Skin epidermis (tissue), 12 donors: ENCODE results near the gene PPP2R3A.
"Not testable (repeated sequence)": the region's sequence is repeated elsewhere in the genome, so short reads cannot be mapped to it uniquely, and the experiment has no call there.

Experiments used
- H3K27ac ChIP-seq, 21 experiments: fragments of 200-600 bp; sonication (generic) in 11 of 21; one replicate each; pipeline ENCODE4 v1.5.0; 2020; ENCODE audit warnings: mild to moderate bottlenecking in 3 of 21, inconsistent platforms in 2 of 21, moderate library complexity in 2 of 21
- H3K4me3 ChIP-seq, 7 experiments: fragments of 200-600 bp; sonication (generic) in 2 of 7; one replicate each; pipeline ENCODE4 v1.5.0; 2020; ENCODE audit warnings: inconsistent platforms in 2 of 7, mild to moderate bottlenecking in 2 of 7, moderate library complexity in 1 of 7

The PPP2R3A gene

GRCh38 chr3:136141891-136142290, 176.4 kb downstream of the PPP2R3A start:
- Histone ChIP-seq H3K4me3 (no peak overlapping the region), H3K27ac (peak overlapping the region in 2 of 21 experiments; percentile 28 to 64)

GRCh38 chr3:136142592-136142991, 177.1 kb downstream of the PPP2R3A start:
- no peak overlapping the region for H3K4me3 ChIP-seq
- H3K27ac ChIP-seq: peak overlapping the region in 1 of 21 experiments; percentile 3

GRCh38 chr3:136144397-136144796, 178.9 kb downstream of the PPP2R3A start:
- not testable (repeated sequence) for H3K27ac ChIP-seq, H3K4me3 ChIP-seq

- no peak overlapping the region for H3K4me3 ChIP-seq
- no peak overlapping the region for H3K27ac ChIP-seq
Measured at GRCh38 chr3:136146981-136147729, 181.6 kb downstream of the PPP2R3A start.

GRCh38 chr3:136149667-136150066, 184.1 kb downstream of the PPP2R3A start:
- Histone ChIP-seq H3K27ac (peak overlapping the region in 1 of 21 experiments; percentile 7), H3K4me3 (no peak overlapping the region)

- Histone ChIP-seq H3K4me3 (no peak overlapping the region), H3K27ac (no peak overlapping the region)
Measured at GRCh38 chr3:136151219-136151618, 185.7 kb downstream of the PPP2R3A start.

- H3K4me3 ChIP-seq: no peak overlapping the region
- H3K27ac ChIP-seq: no peak overlapping the region
Measured at GRCh38 chr3:136152176-136152843, 186.8 kb downstream of the PPP2R3A start.

GRCh38 chr3:136152963-136153362, 187.4 kb downstream of the PPP2R3A start:
- H3K27ac ChIP-seq: no peak overlapping the region
- H3K4me3 ChIP-seq: no peak overlapping the region

- Histone ChIP-seq H3K4me3 (no peak overlapping the region), H3K27ac (no peak overlapping the region)
Measured at GRCh38 chr3:136161516-136161915, 196.0 kb downstream of the PPP2R3A start.

- no peak overlapping the region for H3K4me3 ChIP-seq
- no peak overlapping the region for H3K27ac ChIP-seq
Measured at GRCh38 chr3:136162322-136162721, 196.8 kb downstream of the PPP2R3A start.

- not testable (repeated sequence) for H3K27ac ChIP-seq, H3K4me3 ChIP-seq
Measured at GRCh38 chr3:136163607-136164006, 198.1 kb downstream of the PPP2R3A start.

GRCh38 chr3:136166507-136166906, 201.0 kb downstream of the PPP2R3A start:
- Histone ChIP-seq H3K27ac (no peak overlapping the region), H3K4me3 (no peak overlapping the region)

GRCh38 chr3:136168236-136168635, 202.7 kb downstream of the PPP2R3A start:
- not testable (repeated sequence) for H3K4me3 ChIP-seq, H3K27ac ChIP-seq

GRCh38 chr3:136171097-136171542, 205.6 kb downstream of the PPP2R3A start:
- Histone ChIP-seq H3K27ac (peak overlapping the region in 2 of 21 experiments; percentile 20 to 53), H3K4me3 (no peak overlapping the region)

- no peak overlapping the region for H3K4me3 ChIP-seq
- no peak overlapping the region for H3K27ac ChIP-seq
Measured at GRCh38 chr3:136173939-136174490, 208.5 kb downstream of the PPP2R3A start.

- no peak overlapping the region for H3K4me3 ChIP-seq
- no peak overlapping the region for H3K27ac ChIP-seq
Measured at GRCh38 chr3:136177876-136178275, 212.3 kb downstream of the PPP2R3A start.

GRCh38 chr3:136181741-136182140, 216.2 kb downstream of the PPP2R3A start:
- H3K27ac ChIP-seq: no peak overlapping the region
- H3K4me3 ChIP-seq: no peak overlapping the region

- Histone ChIP-seq H3K4me3 (no peak overlapping the region), H3K27ac (peak overlapping the region in 1 of 21 experiments; percentile 18)
Measured at GRCh38 chr3:136184703-136185102, 219.2 kb downstream of the PPP2R3A start.

GRCh38 chr3:136186344-136186743, 220.8 kb downstream of the PPP2R3A start:
- no peak overlapping the region for H3K27ac ChIP-seq
- no peak overlapping the region for H3K4me3 ChIP-seq

- no peak overlapping the region for H3K27ac ChIP-seq
- H3K4me3 ChIP-seq: no peak overlapping the region
Measured at GRCh38 chr3:136186846-136187245, 221.3 kb downstream of the PPP2R3A start.

GRCh38 chr3:136187868-136188267, 222.3 kb downstream of the PPP2R3A start:
- peak overlapping the region in 1 of 21 experiments; percentile 17 for H3K27ac ChIP-seq
- no peak overlapping the region for H3K4me3 ChIP-seq
